GM19240 (cell line): ENCODE data around the gene KCTD19.

Source experiments
- DNase-seq: peaks from one replicate; pipeline ENCODE4 v3.0.0; 2011; ENCODE audit warnings: low spot score; ENCODE audit not compliant: insufficient read length

KCTD19 gene

DNA sequence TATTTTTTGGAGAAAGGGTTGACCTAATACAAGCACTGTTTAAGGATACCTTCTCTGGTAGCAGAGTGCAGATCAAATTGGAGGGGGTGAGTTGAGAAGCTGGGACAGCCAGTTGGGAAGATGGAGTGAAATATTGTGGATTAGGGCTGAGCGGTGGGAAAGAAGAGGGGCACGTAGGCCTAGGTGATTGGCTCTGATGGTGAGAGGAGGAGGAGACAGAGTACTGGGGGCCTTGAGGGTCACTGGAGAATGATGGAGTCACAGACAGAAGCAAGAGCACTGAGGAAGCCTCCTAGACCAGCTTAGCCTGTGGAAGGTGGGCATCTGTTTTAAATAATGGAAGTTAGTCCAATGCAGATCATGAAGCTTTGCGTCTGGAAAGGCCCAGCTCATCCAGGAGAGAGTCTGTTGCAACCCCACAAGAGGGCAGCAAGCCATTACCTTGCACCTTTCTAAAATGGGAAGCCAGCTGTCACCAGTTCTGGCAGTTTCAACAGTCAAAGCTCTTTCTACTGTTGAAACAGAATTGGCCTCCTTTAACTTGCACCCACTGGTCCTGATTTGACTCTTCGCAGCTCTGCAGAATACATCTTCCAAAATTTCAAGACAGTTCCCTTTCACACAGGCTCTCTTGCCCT is 66.0 kb downstream of the KCTD19 start:
- DNase-seq = peak; percentile 79

GRCh38 chr16:67259705-67260104 is 66.8 kb downstream of the KCTD19 start:
- DNase-seq = no peak

DNA sequence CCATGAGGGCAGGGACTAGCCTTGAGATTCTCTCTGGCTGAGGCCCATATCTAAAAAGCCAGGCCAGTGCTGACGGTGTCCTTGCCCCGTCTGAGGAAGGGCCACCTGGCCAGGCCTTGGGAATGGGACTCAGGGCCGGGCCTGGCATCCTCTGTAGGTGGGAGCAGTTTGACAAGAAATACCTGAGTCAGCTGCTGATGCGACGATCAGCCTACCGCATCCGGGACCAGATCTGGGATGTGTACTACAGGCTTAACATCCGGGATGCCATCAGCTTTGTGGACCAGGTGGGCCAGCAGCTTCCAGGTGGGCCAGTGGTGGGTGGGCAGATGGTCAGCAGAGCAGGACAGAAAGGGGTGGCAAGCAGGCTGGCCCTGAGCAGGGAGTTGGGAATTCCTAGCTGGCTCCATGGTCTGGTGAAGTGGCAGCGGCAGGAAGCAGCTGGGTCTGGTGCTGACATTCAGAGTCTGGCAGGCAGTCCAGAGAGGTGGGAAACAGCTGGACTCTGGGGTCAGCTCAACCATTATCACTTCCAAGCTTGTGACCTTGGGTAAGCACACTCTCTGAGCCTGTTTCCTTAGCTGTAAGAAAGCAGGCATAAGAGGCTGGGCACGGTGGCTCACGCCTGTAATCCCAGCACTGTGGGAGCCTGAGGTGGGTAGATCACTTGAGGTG is 68.2 kb downstream of the KCTD19 start:
- DNase-seq = no peak

- DNase-seq = no peak
Observed at GRCh38 chr16:67257486-67258160, 68.9 kb downstream of the KCTD19 start.

DNA sequence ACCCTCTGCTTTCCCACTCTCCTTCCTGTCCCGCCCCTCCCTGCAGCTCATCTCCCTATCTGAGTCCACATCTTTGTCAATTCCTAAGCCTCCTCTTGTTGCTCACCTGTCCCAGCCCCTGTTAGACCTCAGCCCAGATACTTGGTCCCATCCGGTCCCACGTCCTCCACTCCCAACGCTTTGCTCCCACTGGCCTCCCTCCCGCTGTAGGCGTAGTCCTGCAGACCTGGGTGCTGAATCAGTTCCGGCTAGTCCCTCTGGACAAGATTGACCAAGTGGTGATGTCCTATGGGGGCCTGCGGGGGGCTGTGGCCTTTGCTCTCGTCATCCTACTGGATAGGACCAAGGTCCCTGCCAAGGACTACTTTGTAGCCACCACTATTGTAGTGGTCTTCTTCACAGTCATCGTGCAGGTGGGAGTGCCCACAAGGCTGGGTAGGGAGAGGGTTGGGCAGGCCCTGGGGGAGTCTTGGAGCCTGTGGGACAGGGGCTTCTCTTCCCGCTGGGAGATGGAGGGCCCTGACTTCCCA is 69.8 kb downstream of the KCTD19 start:
- DNase-seq = no peak

DNA sequence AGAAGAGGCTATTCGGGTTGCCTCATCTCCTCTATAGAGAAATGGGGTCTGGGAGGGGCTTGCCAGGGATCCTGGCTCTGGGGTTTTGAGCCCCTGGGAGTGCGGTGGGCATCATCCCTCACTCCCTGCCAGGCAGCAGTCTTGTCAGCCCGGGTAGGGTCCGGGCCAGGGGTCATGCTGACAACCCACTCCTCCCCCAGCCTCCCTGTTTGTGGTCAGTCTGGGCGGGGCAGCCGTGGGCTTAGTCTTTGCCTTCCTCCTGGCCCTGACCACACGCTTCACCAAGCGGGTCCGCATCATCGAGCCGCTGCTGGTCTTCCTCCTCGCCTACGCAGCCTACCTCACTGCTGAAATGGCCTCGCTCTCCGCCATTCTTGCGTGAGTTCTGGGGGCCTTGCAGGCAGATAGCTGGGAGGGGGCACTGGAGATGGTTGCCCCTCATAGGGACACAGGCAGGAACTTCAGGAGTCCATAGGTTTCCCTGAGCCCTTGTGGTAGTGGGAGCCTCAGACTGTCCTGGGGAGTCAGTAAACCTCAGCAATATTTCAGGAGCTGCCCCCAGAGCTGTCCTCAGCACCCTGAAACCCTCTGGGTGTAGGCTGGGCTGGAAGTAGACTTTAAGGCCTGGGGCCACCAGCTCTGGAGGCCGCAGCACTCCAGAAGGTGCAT is 70.9 kb downstream of the KCTD19 start:
- DNase-seq = no peak

- DNase-seq = no peak
Observed at GRCh38 chr16:67254801-67255552, 71.6 kb downstream of the KCTD19 start.

DNA sequence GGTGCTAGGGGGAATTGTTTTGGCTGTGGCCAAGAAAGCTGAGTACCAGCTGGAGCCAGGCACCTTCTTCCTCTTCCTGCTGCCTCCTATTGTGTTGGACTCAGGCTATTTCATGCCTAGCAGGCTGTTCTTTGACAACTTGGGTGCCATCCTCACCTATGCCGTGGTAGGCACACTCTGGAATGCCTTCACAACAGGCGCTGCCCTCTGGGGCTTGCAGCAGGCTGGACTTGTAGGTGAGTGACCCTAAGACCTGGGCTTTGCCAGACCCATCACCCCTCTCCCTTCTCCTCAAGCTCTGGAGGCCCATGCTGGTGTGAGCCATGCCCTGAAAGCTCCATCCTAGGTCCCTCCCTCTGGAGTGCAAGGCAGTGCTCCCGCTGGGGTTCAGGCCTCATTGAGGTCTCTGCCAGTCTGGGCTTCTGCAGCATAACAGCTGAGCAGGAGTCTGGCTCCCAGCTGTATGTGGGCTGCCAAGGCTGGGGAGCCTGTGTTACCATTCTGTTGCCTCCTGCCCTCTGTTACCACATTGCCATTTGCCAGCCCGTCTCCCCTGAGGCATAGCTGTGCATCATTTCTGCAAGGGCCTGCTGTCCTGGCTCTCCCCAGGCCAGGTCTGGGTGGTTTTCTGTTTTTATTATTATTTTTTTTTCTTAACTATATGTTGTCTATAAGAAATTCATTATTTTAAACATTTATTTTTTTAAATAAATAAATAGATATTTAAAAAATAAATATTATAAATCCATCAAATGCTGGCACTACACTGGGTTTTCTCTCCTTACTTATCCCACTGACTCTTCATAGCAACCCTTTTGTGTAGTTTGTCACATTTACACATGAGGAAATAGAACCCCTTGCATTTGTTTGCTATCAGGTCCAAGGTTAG is 73.7 kb downstream of the KCTD19 start:
- no peak for DNase-seq

DNA sequence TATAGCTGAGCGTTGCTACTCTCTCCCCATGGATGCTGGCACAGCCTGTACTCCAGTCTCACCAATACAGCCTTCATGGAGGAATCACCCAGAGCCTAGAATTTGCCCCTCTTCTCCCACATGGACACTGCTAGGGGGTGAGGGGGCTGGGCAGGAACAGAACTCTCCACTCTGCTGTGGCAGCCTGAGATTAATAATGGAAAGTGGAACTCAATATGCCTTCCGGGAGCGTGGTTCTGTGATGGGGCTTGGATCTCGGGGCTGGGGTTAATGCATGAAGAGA is 76.6 kb downstream of the KCTD19 start:
- DNase-seq = no peak

GRCh38 chr16:67249178-67250044 is 77.1 kb downstream of the KCTD19 start:
- DNase-seq = no peak

GRCh38 chr16:67248401-67249177 is 78.0 kb downstream of the KCTD19 start, which contains the start of gene SLC9A5:
Gene SLC9A5, plus strand, starts transcription at chr16:67248979. Its CDS starts 36 bp downstream, at chr16:67249015.
- DNase-seq = no peak

- DNase-seq = no peak
Observed at GRCh38 chr16:67248073-67248400, 78.5 kb downstream of the KCTD19 start.

DNA sequence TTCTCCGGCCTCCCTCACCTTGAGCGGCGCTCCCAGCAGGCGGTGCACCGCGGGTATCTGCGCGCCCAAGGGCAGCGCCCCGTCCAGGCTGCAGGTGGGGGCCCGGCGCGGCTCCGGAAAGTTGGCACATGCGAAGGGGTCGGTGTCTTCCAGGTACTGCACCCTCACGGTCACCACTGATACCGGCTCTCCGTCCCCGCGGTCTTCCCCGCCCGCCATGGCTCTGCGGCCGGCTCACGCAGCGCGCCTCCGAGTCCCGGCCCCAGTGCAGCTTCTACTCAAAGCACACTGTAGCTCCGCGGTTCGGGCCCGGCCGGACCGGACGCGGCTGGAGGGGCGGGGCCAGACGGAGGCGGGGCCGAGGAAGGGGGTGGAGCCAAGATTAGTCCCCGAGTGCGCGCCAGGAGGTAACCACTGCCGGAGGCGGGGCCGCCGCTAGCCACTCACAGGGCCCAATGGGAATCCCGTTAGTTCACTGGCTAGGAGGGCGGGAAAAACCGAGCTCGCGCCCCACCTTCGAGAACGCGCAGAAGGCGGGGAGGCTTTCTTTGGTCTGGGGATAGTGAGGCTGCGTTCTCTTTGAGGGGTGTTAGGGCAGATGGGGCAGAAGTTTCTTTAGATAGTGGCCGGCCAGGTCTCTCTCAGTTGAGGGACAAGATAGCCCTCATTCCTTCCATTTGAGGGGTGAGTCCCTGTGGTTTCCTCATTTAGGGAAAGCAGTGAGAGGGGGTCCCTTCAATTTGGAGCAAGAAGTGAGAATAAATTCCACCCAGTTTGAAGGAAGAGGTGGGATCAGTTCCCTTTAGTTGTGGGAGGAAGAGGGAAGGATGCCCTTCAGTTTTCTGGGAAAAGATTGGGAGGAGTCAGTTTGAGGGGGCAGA is 79.1 kb downstream of the KCTD19 start, which contains the start of gene FHOD1:
TSS of gene FHOD1 (minus strand) at position 290 of the 881 bp plus-strand sequence. CDS start at position 219, 71 bp downstream.
- peak; percentile 97 for DNase-seq

- no peak for DNase-seq
Observed at GRCh38 chr16:67246756-67247191, 79.8 kb downstream of the KCTD19 start.

- peak; percentile 52 for DNase-seq
Observed at GRCh38 chr16:67246081-67246755, 80.3 kb downstream of the KCTD19 start.

DNA sequence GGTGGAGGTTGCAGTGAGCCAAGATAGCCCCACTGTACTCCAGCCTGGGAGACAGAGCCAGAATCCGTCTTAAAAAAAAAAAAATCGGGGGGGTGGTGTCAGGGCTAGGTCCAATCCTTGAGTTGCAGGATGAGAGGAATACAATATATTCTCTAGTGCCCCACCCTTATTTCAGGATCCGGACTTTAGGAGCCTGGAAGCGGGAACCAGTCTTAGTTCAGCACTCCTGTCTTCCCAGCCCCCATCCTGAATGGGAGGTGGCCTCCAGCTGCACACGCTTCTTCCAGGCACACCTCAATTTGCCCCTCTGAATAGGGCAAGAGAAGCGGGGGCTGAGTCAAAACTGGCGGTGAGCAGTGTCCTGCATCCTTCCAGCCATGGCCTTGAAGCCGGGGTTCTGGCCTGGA is 80.9 kb downstream of the KCTD19 start:
- peak; percentile 34 for DNase-seq

DNA sequence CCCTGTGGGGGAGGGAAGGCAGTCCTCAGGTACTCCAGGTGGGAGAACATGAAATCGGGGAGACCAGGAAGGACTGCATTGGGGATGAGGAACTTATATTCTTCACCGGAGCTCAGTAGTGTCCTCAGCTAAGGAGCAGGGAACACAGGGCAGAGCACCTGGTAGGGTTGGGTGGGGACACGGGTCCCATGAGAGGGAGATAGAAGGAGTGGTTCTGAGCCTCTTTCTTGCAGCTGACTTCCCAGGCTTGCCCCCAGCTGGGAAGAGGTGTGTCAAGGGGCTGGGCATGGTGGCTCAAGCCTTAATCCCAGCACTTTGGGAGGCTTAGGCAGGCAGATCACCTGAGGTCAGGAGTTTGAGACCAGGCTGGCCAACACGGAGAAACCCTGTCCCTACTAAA is 81.4 kb downstream of the KCTD19 start:
- no peak for DNase-seq
